PC-3 (cell line): ENCODE results near the gene IWS1. TPM values are rescaled to one million over a fixed set of nuclear protein-coding genes. Genes with fewer than 3 reads are reported as not detected.
A peak's percentile ranks its signal among the peaks of the same experiment; 100 is the strongest.

Experiments
- ATAC-seq: fragments of 200-7000 bp; cut with Tn5 transposase; 2 replicates; pipeline ENCODE4 v1.9.1; 2020; ENCODE audit warnings: mild to moderate bottlenecking, moderate library complexity
- BruUV-seq: library from RNA; stranded (reverse); fragments of 400-500 nt; replicated peaks from 2 replicates; lab custom pipeline; 2021; lab: Mats Ljungman, UMichigan
- CTCF ChIA-PET: fragments of 300-600 bp; sonication (Branson Sonifier 250); formaldehyde crosslinking; loops from one replicate; lab custom pipeline; 2022; ENCODE audit warnings: antibody characterized with exemption; lab: Charles Lee
- POLR2A ChIA-PET: fragments of 300-600 bp; sonication (Branson Sonifier 250); formaldehyde crosslinking; loops from one replicate; lab custom pipeline; 2022; ENCODE audit warnings: antibody characterized with exemption; ENCODE audit not compliant: unreplicated experiment; lab: Charles Lee
- DNase-seq: peaks from one replicate; pipeline ENCODE4 v3.0.0-alpha.2; 2015
- H2AFZ ChIP-seq: fragments of 300-600 bp; sonication (generic); 2 replicates; pipeline ENCODE4 v1.6.0; 2016; ENCODE audit warnings: antibody characterized with exemption, low read length
- H3F3A ChIP-seq: fragments of 300-600 bp; sonication (generic); one replicate; pipeline ENCODE4 v1.6.0; 2017; ENCODE audit warnings: antibody characterized with exemption, low read length, control low read depth, mild to moderate bottlenecking; ENCODE audit not compliant: unreplicated experiment
- H3K27ac ChIP-seq: fragments of 300-600 bp; sonication (generic); 2 replicates; pipeline ENCODE4 v1.5.1; 2016; ENCODE audit warnings: mild to moderate bottlenecking, low read length
- H3K27me3 ChIP-seq: fragments of 300-600 bp; sonication (generic); 2 replicates; pipeline ENCODE4 v1.6.1; 2016; ENCODE audit warnings: low read length, mixed read lengths
- H3K36me3 ChIP-seq: fragments of 300-600 bp; sonication (generic); 2 replicates; pipeline ENCODE4 v1.6.1; 2016; ENCODE audit warnings: low read depth, mixed run types, low read length, mixed read lengths
- H3K4me1 ChIP-seq: fragments of 300-600 bp; sonication (generic); 2 replicates; pipeline ENCODE4 v1.5.1; 2016; ENCODE audit warnings: low read length; ENCODE audit not compliant: insufficient read depth
- H3K4me2 ChIP-seq: fragments of 300-600 bp; sonication (generic); 2 replicates; pipeline ENCODE4 v1.6.0; 2016; ENCODE audit warnings: low read length
- H3K4me3 ChIP-seq: fragments of 300-600 bp; sonication (generic); 2 replicates; pipeline ENCODE4 v1.5.1; 2016; ENCODE audit warnings: mild to moderate bottlenecking, low read length, mixed read lengths
- H3K79me2 ChIP-seq: fragments of 300-600 bp; sonication (generic); 2 replicates; pipeline ENCODE4 v1.6.1; 2017; ENCODE audit warnings: low read length, mixed read lengths
- H3K9ac ChIP-seq: fragments of 300-600 bp; sonication (generic); 2 replicates; pipeline ENCODE4 v1.6.0; 2016; ENCODE audit warnings: mild to moderate bottlenecking, low read length
- H3K9me2 ChIP-seq: fragments of 300-600 bp; sonication (generic); replicated peaks from 2 replicates; pipeline ENCODE4 v1.6.1; 2016; ENCODE audit warnings: mixed run types, low read length, mixed read lengths
- H3K9me3 ChIP-seq: fragments of 300-600 bp; sonication (generic); 2 replicates; pipeline ENCODE4 v1.6.1; 2016; ENCODE audit warnings: low read length, mixed read lengths
- H4K20me1 ChIP-seq: fragments of 300-600 bp; sonication (generic); 2 replicates; pipeline ENCODE4 v1.6.1; 2016; ENCODE audit warnings: low read length, mixed read lengths
- CTCF ChIP-seq: fragments of 300-600 bp; sonication (generic); conservative IDR thresholded peaks from 2 replicates; pipeline ENCODE4 v1.5.1; 2017; ENCODE audit warnings: antibody characterized with exemption, low read depth, mild to moderate bottlenecking, low read length
- EZH2 ChIP-seq: fragments of 300-600 bp; sonication (generic); IDR thresholded peaks from one replicate; pipeline ENCODE4 v1.6.1; 2017; ENCODE audit warnings: antibody characterized with exemption, mild to moderate bottlenecking, low read length; ENCODE audit not compliant: unreplicated experiment
- EZH2phosphoT487 ChIP-seq: fragments of 300-600 bp; sonication (generic); IDR thresholded peaks from 2 replicates; pipeline ENCODE4 v1.6.1; 2018; ENCODE audit warnings: mild to moderate bottlenecking, antibody characterized with exemption, low read length, borderline replicate concordance
- intact Hi-C: fragments of 100-400 bp; cut with micrococcal nuclease; formaldehyde crosslinking; loops from 2 replicates; pipeline ENCODE4 v1.9.0; 2023
- total RNA-seq: library from RNA; depleted of rRNA; stranded (reverse); fragments of >200 nt; gene quantifications from 2 replicates; pipeline ENCODE4 v1.2.3, GENCODE V29; 2014

The IWS1 gene
- total RNA-seq, 1 experiment from 2014 or later = 51.4 TPM

- peaks cover 37% of the 10 kb centered on the region for H3K4me1 ChIP-seq
- peaks cover 7% of the 10 kb centered on the region for H4K20me1 ChIP-seq
- ChIA-PET CTCF (interaction anchor here (0.5 kb wide), 1 partner anchor 49 kb away, joined by 3 read pairs; no protein-coding TSS in a partner anchor), POLR2A (no interaction called here)
- TF ChIP-seq CTCF (no peak), EZH2phosphoT487 (no peak), EZH2 (no peak)
- DNase-seq = no peak
- no peak overlapping the region for H3K4me3 ChIP-seq
- intact Hi-C loops = no loop called here
- peaks cover 4% of the 10 kb centered on the region for H3K36me3 ChIP-seq
- peaks cover 29% of the 10 kb centered on the region for H3K79me2 ChIP-seq
- H3K4me2 ChIP-seq = no peak overlapping the region
- no peak for ATAC-seq
- no peak overlapping the region for H3K9ac ChIP-seq
- no peaks in the 10 kb centered on the region for H3K9me3 ChIP-seq
- no peaks in the 10 kb centered on the region for H3F3A ChIP-seq
- peaks cover 6% of the 10 kb centered on the region; the same call in 1 of the 2 replicates for H3K9me2 ChIP-seq
- no TSS peak for BruUV-seq
- no peaks in the 10 kb centered on the region for H3K27me3 ChIP-seq
- no peak overlapping the region for H2AFZ ChIP-seq
- no peak overlapping the region for H3K27ac ChIP-seq
Observed at GRCh38 chr2:127528487-127528886, 2.2 kb upstream of the IWS1 start.

- H3K4me2 ChIP-seq = peak overlapping the region; percentile 88
- peak; percentile 9 for ATAC-seq
- peak; percentile 76 for DNase-seq
- peaks cover 41% of the 10 kb centered on the region for H3K79me2 ChIP-seq
- TF ChIP-seq EZH2phosphoT487 (no peak), EZH2 (no peak), CTCF (no peak)
- no TSS peak for BruUV-seq
- peak overlapping the region; percentile 95 for H3K4me3 ChIP-seq
- H3K36me3 ChIP-seq = peaks cover 14% of the 10 kb centered on the region
- H3F3A ChIP-seq = no peaks in the 10 kb centered on the region
- peaks cover 37% of the 10 kb centered on the region for H3K4me1 ChIP-seq
- no peaks in the 10 kb centered on the region for H3K9me3 ChIP-seq
- H4K20me1 ChIP-seq = peaks cover 7% of the 10 kb centered on the region
- H3K9me2 ChIP-seq = peaks cover 6% of the 10 kb centered on the region; the same call in 1 of the 2 replicates
- peak overlapping the region; percentile 84 for H2AFZ ChIP-seq
- no peaks in the 10 kb centered on the region for H3K27me3 ChIP-seq
- CTCF ChIA-PET = interaction anchor here (1.0 kb wide), 1 partner anchor 64 kb away, joined by 9 read pairs; no protein-coding TSS in a partner anchor
- H3K9ac ChIP-seq = peak overlapping the region; percentile 98
- intact Hi-C loops = no loop called here
- POLR2A ChIA-PET = interaction anchor here (0.5 to 1.0 kb wide), 10 partner anchors 18 to 433 kb away, joined by 3 to 6 read pairs (median 4); no protein-coding TSS in a partner anchor
- peak overlapping the region; percentile 90 for H3K27ac ChIP-seq
Observed at GRCh38 chr2:127527001-127527804, 914 bp upstream of the IWS1 start.
